Neutrophil (primary cell): ENCODE results near the gene LHX5.

Experiments
- H3K27ac ChIP-seq: fragments of 200-600 bp; sonication (generic); 2 replicates; pipeline ENCODE4 v1.5.1; 2016; ENCODE audit warnings: mild to moderate bottlenecking, moderate library complexity
- H3K27me3 ChIP-seq: fragments of 200-600 bp; sonication (generic); 2 replicates; pipeline ENCODE4 v1.6.0; 2016; ENCODE audit warnings: mild to moderate bottlenecking
- H3K36me3 ChIP-seq: fragments of 200-600 bp; sonication (generic); 2 replicates; pipeline ENCODE4 v1.5.1; 2017
- H3K4me1 ChIP-seq, 2 experiments: fragments of 200-600 bp in 1 of 2; sonication (generic) in 1 of 2; 1 replicate in 1 of 2; 2 replicates in 1 of 2; pipeline versions ENCODE4 v1.5.1 to v1.6.1; 2013 to 2016; ENCODE audit warnings: low read depth in 1 of 2, low read length in 1 of 2, mild to moderate bottlenecking in 1 of 2, moderate library complexity in 1 of 2; ENCODE audit not compliant: control insufficient read depth in 1 of 2, insufficient read depth in 1 of 2
- H3K4me3 ChIP-seq, 2 experiments: fragments of 200-600 bp in 1 of 2; sonication (generic) in 1 of 2; 1 replicate in 1 of 2; 2 replicates in 1 of 2; pipeline ENCODE4 v1.5.1; 2013 to 2016; ENCODE audit warnings: low read depth in 1 of 2, low read length in 1 of 2, mild to moderate bottlenecking in 1 of 2, moderate library complexity in 1 of 2
- H3K9me3 ChIP-seq: fragments of 200-600 bp; sonication (generic); 2 replicates; pipeline ENCODE4 v1.5.1; 2016
- TF ChIP-seq, protein P1 (sequence below): fragments of 200-600 bp; sonication (generic); IDR thresholded peaks from 2 replicates; pipeline ENCODE4 v1.5.1; 2016; ENCODE audit warnings: antibody characterized with exemption

LHX5 gene

DNA sequence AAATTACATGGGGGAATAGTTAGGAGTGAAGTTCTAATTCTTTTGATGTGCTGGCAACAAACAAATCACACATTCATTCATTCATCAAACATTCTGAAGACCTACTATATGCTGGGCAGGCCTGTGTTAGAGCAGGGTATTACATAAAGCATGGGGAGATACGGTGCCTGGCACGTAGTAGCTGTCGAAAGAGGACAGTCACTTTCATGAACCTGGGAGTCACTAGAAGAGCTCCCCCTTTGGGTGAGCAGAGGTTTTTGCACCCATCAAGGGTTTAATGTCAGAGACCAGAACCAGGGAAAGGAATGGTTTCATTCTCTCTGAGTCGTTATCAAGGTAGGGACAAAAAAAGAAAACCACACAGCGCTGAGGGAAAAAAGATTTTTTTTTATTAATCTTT lies 10.0 kb downstream of the LHX5 start:
- no peaks in the 10 kb centered on the region for H3K9me3 ChIP-seq
- H3K4me3 ChIP-seq, result no peak overlapping the region
- H3K27ac ChIP-seq, result no peak overlapping the region
- H3K36me3 ChIP-seq, result no peaks in the 10 kb centered on the region
- TF ChIP-seq, protein P1, sequence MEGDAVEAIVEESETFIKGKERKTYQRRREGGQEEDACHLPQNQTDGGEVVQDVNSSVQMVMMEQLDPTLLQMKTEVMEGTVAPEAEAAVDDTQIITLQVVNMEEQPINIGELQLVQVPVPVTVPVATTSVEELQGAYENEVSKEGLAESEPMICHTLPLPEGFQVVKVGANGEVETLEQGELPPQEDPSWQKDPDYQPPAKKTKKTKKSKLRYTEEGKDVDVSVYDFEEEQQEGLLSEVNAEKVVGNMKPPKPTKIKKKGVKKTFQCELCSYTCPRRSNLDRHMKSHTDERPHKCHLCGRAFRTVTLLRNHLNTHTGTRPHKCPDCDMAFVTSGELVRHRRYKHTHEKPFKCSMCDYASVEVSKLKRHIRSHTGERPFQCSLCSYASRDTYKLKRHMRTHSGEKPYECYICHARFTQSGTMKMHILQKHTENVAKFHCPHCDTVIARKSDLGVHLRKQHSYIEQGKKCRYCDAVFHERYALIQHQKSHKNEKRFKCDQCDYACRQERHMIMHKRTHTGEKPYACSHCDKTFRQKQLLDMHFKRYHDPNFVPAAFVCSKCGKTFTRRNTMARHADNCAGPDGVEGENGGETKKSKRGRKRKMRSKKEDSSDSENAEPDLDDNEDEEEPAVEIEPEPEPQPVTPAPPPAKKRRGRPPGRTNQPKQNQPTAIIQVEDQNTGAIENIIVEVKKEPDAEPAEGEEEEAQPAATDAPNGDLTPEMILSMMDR, result no peak
- peaks cover 100% of the 10 kb centered on the region for H3K27me3 ChIP-seq
- H3K4me1 ChIP-seq, result peaks cover 4 to 13% of the 10 kb centered on the region in 2 experiments

DNA sequence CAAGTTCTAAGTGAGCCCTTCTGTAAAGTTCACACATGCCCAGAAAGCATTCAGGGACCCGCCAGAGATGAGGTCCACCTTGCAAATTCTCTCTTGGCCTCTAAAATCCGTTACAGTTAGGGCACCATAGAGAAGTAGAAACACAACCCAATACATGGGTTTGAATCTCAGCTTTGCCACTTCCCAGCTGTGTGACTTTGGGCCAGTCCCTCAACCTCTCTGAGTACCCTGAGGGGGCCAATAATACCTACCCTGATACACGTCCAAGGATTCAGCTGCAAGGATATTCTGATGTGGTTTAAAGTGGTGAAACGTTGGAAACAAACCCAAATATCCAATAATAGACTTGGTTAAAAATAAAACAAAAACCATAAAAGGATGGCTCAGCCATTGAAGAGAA lies 11.7 kb downstream of the LHX5 start:
- Histone ChIP-seq H3K4me1 (peaks cover 4 to 13% of the 10 kb centered on the region in 2 experiments), H3K27me3 (peaks cover 94% of the 10 kb centered on the region), H3K27ac (no peak overlapping the region), H3K9me3 (no peaks in the 10 kb centered on the region), H3K36me3 (no peaks in the 10 kb centered on the region), H3K4me3 (no peak overlapping the region)
- TF ChIP-seq, protein P1, result no peak

DNA sequence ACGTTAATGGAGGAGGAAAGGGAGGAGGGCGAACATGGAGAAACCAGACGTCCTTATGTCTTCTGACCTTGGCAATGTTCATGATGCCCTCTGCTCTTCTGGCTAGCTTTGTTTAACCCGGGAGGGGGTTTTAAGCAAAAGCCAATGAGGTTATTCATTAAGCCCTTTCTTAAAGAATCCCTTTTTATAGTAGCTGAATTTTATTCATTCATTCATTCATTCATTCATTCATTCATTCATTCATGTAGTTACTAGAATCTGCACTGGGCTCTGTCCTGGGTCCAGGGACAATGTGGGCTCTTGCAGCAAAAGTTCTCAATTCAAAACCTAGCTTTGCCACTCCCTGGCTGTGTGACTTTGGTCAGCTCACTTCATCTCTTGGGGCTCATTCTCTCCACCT lies 14.0 kb downstream of the LHX5 start:
- peaks cover 4 to 5% of the 10 kb centered on the region in 2 experiments for H3K4me1 ChIP-seq
- no peak overlapping the region for H3K4me3 ChIP-seq
- H3K9me3 ChIP-seq, result no peaks in the 10 kb centered on the region
- H3K27me3 ChIP-seq, result peaks cover 93% of the 10 kb centered on the region
- no peaks in the 10 kb centered on the region for H3K36me3 ChIP-seq
- TF ChIP-seq, protein P1, result no peak
- no peak overlapping the region for H3K27ac ChIP-seq

DNA sequence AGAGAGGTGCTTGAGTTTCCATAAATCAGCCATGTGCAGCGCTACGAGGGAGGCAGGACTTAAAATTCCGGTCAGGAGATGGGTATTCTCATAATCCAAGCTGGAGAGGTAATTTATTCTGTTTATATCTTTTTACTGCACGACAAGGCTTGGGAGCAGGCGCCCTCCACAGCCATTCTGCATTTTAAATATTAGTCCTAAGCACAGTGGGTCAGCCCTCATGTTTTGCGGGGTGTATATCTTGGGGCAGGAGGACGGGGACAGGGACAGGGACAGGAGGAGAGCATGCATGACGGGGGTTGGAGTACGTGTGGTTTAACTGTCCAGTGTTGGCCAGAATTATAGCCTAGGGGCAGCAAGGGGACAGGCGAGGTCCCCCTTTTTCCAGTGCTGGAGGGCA lies 14.5 kb downstream of the LHX5 start:
- peaks cover under 1% of the 10 kb centered on the region in 2 experiments for H3K4me1 ChIP-seq
- H3K27me3 ChIP-seq, result peaks cover 93% of the 10 kb centered on the region
- H3K9me3 ChIP-seq, result no peaks in the 10 kb centered on the region
- H3K4me3 ChIP-seq, result no peak overlapping the region
- no peaks in the 10 kb centered on the region for H3K36me3 ChIP-seq
- no peak overlapping the region for H3K27ac ChIP-seq
- TF ChIP-seq, protein P1, result no peak

DNA sequence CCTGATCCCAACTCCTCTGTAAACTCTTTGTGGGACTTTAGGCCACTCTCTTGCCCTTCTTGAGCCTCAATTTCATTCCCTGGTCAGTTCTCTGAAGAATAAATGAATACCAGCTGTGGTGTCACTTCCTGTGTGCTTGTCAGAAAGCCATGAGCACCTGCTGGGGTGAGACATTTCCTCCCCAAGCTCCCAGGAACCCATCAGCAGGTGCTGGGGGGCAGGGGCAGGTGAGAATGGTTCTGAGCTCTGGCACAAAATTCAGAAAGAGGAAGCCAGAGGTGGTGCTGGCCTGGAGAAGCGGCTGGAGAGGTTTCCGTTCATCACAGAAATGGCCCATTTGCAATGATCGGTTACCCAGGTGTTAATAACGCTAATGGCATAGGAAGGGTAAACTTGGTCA lies 14.9 kb downstream of the LHX5 start:
- Histone ChIP-seq H3K36me3 (no peaks in the 10 kb centered on the region), H3K4me1 (no peaks in the 10 kb centered on the region), H3K27me3 (peaks cover 93% of the 10 kb centered on the region), H3K4me3 (no peak overlapping the region), H3K27ac (no peak overlapping the region), H3K9me3 (no peaks in the 10 kb centered on the region)
- TF ChIP-seq, protein P1, result no peak

DNA sequence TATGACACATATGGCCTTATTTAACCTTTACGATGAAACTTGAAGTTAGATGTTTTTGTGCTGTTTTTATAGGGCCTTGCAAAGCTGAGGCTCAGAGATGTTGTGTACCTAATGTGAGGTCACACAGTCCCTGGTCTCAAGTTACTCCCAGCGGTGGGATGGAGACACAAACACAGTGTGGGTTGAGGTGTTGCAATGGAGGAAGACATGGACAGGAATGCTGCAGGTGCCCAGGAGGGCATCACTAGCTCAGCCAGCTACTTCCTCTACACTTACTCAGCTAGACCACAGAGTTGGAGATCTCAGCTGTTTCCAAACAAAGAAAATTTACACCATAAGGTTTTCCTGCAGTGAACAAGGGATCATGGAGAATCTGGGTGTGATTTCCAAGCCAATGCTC lies 15.5 kb downstream of the LHX5 start:
- no peak overlapping the region for H3K4me3 ChIP-seq
- TF ChIP-seq, protein P1, result no peak
- H3K9me3 ChIP-seq, result no peaks in the 10 kb centered on the region
- peaks cover 88% of the 10 kb centered on the region for H3K27me3 ChIP-seq
- H3K27ac ChIP-seq, result no peak overlapping the region
- H3K4me1 ChIP-seq, result no peaks in the 10 kb centered on the region
- H3K36me3 ChIP-seq, result no peaks in the 10 kb centered on the region
